Peyer's patch (tissue), 4 donors: ENCODE data around the gene PIWIL4. TPM values are rescaled to one million over a fixed set of nuclear protein-coding genes. Genes with fewer than 3 reads are reported as not detected.
"Not testable (repeated sequence)": the region's sequence is repeated elsewhere in the genome, so short reads cannot be mapped to it uniquely, and the experiment has no call there.

ENCODE experiments used
- DNase-seq, 3 donors: peaks; one replicate each; pipeline ENCODE4 v3.0.0-alpha.2; 2017 to 2019
- H3K27ac ChIP-seq, 4 donors: fragments of 200-600 bp; sonication (generic); one replicate each; pipeline ENCODE4 v1.5.1; 2016 to 2019
- H3K27me3 ChIP-seq, 2 donors: fragments of 200-600 bp; sonication (generic); one replicate each; pipeline ENCODE4 v1.5.1; 2019
- H3K36me3 ChIP-seq, 3 donors: fragments of 200-600 bp; sonication (generic); one replicate each; pipeline ENCODE4 v1.5.1; 2016 to 2019
- H3K4me1 ChIP-seq, 4 donors: fragments of 200-600 bp; sonication (generic); one replicate each; pipeline ENCODE4 v1.5.1; 2016 to 2019
- H3K4me3 ChIP-seq, 4 donors: fragments of 200-600 bp; sonication (generic); 1 replicate in 3 of 4; 2 replicates in 1 of 4; pipeline ENCODE4 v1.5.1; 2016 to 2019; ENCODE audit warnings: mild to moderate bottlenecking in 1 of 4
- H3K9me3 ChIP-seq, 4 donors: fragments of 200-600 bp; sonication (generic); one replicate each; pipeline ENCODE4 v1.5.1; 2016 to 2019; ENCODE audit warnings: mild to moderate bottlenecking in 1 of 4
- POLR2A ChIP-seq, 2 donors: fragments of 450-650 bp; IDR thresholded peaks; one replicate each; pipeline ENCODE4 v1.5.1; 2017; ENCODE audit warnings: antibody characterized with exemption in 2 of 2, mild to moderate bottlenecking in 2 of 2, moderate library complexity in 2 of 2
- total RNA-seq, 4 donors: library from RNA; depleted of rRNA; stranded (reverse); fragments of >200 nt; gene quantifications; one replicate each; pipeline ENCODE4 v1.1.0, GENCODE V29; 2016
- TF ChIP-seq, protein P1 (sequence below), 6 experiments: fragments of 450-650 bp in 4 of 6; fragments of 200-600 bp in 2 of 6; sonication (generic) in 1 of 6; IDR thresholded peaks; one replicate each; pipeline ENCODE4 v1.5.1; 2017 to 2019; ENCODE audit warnings: antibody characterized with exemption in 6 of 6, mild to moderate bottlenecking in 3 of 6, moderate library complexity in 1 of 6

The PIWIL4 gene
- total RNA-seq, 4 donors from 2014 or later, result 5.0 to 20.4 (median 14.5) TPM

GRCh38 chr11:94550513-94550912 lies 16.7 kb upstream of the PIWIL4 start:
- TF ChIP-seq POLR2A (IDR thresholded peaks at IDR 0.05), result no peak
- TF ChIP-seq, protein P1, sequence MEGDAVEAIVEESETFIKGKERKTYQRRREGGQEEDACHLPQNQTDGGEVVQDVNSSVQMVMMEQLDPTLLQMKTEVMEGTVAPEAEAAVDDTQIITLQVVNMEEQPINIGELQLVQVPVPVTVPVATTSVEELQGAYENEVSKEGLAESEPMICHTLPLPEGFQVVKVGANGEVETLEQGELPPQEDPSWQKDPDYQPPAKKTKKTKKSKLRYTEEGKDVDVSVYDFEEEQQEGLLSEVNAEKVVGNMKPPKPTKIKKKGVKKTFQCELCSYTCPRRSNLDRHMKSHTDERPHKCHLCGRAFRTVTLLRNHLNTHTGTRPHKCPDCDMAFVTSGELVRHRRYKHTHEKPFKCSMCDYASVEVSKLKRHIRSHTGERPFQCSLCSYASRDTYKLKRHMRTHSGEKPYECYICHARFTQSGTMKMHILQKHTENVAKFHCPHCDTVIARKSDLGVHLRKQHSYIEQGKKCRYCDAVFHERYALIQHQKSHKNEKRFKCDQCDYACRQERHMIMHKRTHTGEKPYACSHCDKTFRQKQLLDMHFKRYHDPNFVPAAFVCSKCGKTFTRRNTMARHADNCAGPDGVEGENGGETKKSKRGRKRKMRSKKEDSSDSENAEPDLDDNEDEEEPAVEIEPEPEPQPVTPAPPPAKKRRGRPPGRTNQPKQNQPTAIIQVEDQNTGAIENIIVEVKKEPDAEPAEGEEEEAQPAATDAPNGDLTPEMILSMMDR (IDR thresholded peaks at IDR 0.05), result no peak
- Histone ChIP-seq H3K27ac (no peak overlapping the region), H3K9me3 (no peaks in the 10 kb centered on the region), H3K36me3 (no peaks in the 10 kb centered on the region), H3K4me1 (peaks cover 0 to 46% (median 2%) of the 10 kb centered on the region in 4 donors), H3K4me3 (no peak overlapping the region), H3K27me3 (no peaks in the 10 kb centered on the region)
- DNase-seq, result no peak

DNA sequence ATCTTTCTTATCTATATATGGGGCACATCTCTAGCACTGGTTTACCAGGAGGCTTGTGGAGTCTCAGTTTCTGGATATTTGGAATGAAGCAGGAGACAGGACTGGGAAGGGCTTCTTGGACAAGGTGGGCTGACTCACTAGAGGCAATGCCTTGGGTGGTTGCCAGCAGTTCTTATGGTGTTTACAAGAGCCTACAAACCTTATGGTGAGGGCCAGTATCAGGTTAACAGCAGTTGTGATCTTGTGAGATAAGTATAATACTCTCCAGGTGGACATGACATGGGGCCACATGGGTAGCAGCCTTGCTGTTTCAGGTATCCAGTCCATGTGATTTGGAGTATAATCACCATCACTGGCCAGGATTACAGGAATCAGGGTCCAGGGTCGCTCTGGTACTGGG lies 13.2 kb upstream of the PIWIL4 start:
- Histone ChIP-seq H3K4me3 (no peak overlapping the region), H3K9me3 (no peaks in the 10 kb centered on the region), H3K36me3 (no peaks in the 10 kb centered on the region), H3K4me1 (peaks cover 0 to 14% (median under 1%) of the 10 kb centered on the region in 4 donors), H3K27me3 (no peaks in the 10 kb centered on the region), H3K27ac (no peak overlapping the region)
- DNase-seq, result no peak
- no peak for TF ChIP-seq POLR2A (IDR thresholded peaks at IDR 0.05)
- TF ChIP-seq, protein P1 (IDR thresholded peaks at IDR 0.05), result no peak

DNA sequence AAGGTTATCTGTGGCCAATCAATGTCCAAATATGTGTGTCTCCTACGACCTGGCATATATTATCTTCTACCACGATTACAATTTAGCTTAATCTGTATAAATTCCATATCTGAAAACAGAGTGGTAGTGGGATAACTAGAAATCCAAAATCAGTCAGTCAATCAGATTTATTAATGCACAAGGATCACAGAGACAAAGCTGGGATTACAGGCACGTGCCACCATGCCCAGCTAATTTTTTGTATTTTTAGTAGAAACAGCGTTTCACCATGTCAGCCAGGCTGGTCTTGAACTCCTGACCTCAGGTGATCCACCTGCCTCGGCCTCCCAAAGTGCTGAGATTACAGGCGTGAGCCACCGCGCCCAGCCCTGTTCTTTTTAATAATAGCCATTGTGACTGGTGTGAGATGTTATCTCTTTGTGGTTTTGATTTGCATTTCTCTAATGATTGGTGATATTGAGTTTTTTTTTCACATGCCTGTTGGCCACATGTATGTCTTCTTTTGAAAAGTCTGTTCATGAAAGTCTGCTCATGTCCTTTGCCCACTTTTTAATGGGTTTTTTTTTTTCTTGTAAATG lies 11.3 kb upstream of the PIWIL4 start:
- H3K27me3 ChIP-seq, H3K4me3 ChIP-seq, H3K36me3 ChIP-seq, H3K4me1 ChIP-seq, H3K27ac ChIP-seq, H3K9me3 ChIP-seq, DNase-seq: not testable (repeated sequence)

- TF ChIP-seq, protein P1 (IDR thresholded peaks at IDR 0.05), result no peak
- no peak for TF ChIP-seq POLR2A (IDR thresholded peaks at IDR 0.05)
- peaks cover 0 to 3% (median 0%) of the 10 kb centered on the region in 4 donors for H3K4me1 ChIP-seq
- no peak overlapping the region for H3K27ac ChIP-seq
- H3K9me3 ChIP-seq, result no peaks in the 10 kb centered on the region
- H3K27me3 ChIP-seq, result no peaks in the 10 kb centered on the region
- no peak for DNase-seq
- H3K4me3 ChIP-seq, result no peak overlapping the region
- H3K36me3 ChIP-seq, result no peaks in the 10 kb centered on the region
These were observed 9.7 kb upstream of the PIWIL4 start for GRCh38 chr11:94557421-94557820.

DNA sequence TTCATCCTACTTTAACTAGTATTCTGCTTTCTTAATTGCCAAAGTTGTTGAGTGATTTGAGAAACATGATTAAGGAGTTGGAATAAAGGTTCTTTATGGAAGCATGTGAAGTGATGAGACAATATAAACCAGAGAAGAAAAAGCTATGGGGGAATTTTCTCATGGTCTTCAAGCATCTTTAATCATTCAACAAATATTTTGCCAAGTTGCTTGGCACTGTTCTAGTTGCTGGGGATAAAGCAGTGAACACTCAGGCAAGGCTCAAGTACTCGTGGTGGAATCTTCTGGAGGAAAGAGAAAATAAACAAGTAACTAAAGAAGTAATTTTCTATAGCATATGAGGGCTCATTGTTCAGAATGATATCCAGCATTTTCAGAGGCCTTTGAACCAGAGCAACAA lies 9.2 kb upstream of the PIWIL4 start:
- DNase-seq, result no peak
- Histone ChIP-seq H3K36me3 (no peaks in the 10 kb centered on the region), H3K4me3 (no peak overlapping the region), H3K9me3 (no peaks in the 10 kb centered on the region), H3K4me1 (peaks cover 0 to 3% (median 0%) of the 10 kb centered on the region in 4 donors), H3K27me3 (no peaks in the 10 kb centered on the region), H3K27ac (no peak overlapping the region)
- TF ChIP-seq, protein P1 (IDR thresholded peaks at IDR 0.05), result no peak

- Histone ChIP-seq H3K4me3 (no peak overlapping the region), H3K9me3 (no peaks in the 10 kb centered on the region), H3K27me3 (no peaks in the 10 kb centered on the region), H3K36me3 (no peaks in the 10 kb centered on the region), H3K27ac (no peak overlapping the region), H3K4me1 (peaks cover 0 to 3% (median 0%) of the 10 kb centered on the region in 4 donors)
- TF ChIP-seq POLR2A (IDR thresholded peaks at IDR 0.05), result no peak
- TF ChIP-seq, protein P1 (IDR thresholded peaks at IDR 0.05), result no peak
- no peak for DNase-seq
These were observed 8.7 kb upstream of the PIWIL4 start for GRCh38 chr11:94558468-94558867.
